Ecto neural progenitor cell (in vitro differentiated cells): ENCODE measurements around the gene CREB3L1.

Source experiments
- DNase-seq: peaks from one replicate; pipeline ENCODE4 v3.0.0-alpha.2; 2018; ENCODE audit warnings: low spot score

The CREB3L1 gene

GRCh38 chr11:46345131-46345597 lies 67.7 kb downstream of the CREB3L1 start:
- no peak for DNase-seq

DNA sequence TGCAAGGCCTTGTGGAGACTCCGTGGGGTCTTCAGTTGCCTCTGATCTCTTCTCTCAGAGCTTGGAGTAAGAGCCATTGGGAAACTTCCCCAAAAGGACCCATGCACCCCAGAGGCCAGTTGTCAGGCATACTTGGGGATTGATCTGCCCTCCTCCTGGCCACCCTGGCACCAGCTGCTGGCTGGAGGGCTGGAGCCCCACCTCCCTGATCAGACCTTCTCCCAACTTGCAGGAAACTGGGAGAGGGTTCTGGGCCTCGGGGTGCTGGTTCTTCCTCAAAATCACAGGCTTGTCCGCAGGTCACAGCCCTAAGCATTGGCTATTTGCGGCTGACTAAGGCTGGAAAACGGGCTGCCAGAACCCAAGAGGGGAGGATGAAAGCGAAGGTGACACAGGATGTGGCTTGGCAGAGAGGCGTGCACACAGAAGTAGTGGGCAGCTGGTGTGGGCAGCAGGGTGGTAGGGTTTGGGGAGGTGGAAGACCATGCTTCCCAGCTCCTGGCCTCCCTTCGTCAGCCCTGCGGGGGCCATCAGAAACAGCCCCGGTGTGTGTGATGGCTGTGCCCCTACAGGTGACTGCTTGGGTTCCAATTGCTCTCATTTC lies 68.5 kb downstream of the CREB3L1 start:
- no peak for DNase-seq

- peak; percentile 93 for DNase-seq
Observed at GRCh38 chr11:46346886-46347636, 69.6 kb downstream of the CREB3L1 start, which contains the start of gene DGKZ. DGKZ (plus strand) TSS chr11:46347463; CDS start chr11:46347660, 197 bp downstream.

- no peak for DNase-seq
Observed at GRCh38 chr11:46347637-46348311, 70.3 kb downstream of the CREB3L1 start.

- DNase-seq = no peak
Observed at GRCh38 chr11:46348566-46349401, 71.3 kb downstream of the CREB3L1 start.

GRCh38 chr11:46350695-46351094 lies 73.2 kb downstream of the CREB3L1 start:
- DNase-seq = no peak

DNA sequence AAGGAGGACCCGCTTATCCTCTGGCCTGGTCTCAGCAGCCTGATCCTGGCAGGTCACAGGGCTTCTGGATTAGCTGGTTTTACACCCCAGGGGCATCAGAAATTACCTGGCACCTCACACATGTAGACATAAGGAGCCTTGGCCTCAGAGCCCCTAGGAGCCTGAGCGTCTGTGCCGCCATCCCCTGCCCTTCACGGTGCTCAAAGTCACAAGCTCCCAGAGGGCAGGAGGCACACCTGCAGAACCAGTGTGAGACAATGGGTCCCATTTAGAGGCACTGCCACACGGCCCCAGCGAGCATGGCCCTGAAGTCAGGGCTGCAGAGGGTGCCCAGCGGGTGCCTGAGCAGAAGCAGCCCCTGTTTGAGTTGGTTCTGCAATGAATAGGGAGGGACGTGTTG lies 73.7 kb downstream of the CREB3L1 start:
- DNase-seq = no peak

DNA sequence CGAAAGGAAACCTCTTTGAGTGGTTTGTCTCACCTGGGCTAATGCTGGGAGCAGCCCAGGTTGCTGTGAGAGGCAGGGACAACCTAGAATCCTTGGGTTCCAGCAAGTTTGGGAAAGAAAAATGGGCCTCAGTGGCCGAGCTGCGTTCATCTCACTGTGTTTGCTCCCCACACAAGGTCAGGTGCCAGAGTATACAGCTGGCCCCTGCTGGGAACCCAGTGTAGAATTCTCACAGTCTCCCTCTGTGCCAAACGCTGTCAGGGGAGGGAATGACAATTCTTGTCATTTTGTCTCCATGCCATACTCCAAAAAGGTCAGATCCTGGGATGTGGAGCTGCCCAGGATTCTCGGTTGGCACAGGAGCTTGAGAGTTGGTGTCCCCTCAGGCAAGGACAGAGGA lies 74.1 kb downstream of the CREB3L1 start:
- DNase-seq = no peak

DNA sequence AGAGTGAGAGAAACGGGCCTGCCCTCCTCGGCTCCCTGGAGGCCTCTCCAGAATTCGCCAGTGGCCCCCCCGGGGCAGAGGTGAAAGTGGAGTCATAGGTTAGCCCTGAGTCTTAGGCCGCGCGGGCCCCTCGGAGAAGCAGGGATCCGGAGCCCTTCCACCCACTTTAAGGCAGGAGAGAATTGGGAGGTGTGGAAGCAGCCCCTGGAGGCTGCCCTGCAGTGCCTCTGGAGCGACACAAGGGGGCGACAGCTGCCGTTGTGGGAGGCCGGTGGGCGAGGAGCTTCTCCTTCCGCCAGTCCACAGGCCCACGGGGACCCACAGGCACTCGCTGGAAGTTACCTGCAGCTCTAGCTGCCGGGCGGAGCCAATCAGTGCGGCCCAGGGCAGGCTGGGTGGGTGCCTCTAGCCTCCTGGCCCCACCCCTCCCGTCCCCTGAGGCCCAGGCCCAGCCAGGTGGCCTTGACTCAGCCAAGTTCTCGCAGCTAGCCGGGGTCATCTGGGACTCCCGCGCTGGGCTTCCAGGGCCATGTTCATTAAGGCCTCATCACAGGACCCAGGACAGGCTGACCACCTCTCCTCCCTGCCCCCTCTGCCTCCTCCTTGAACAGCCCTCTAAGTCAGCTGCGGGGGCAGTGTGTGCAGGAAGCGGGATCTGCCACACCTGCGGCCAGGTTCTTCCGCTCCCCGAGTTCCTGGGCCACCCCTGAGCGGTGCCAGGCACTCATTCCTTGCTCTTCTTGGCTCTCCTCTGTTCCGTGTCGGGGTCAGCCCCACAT lies 74.8 kb downstream of the CREB3L1 start:
- peak; percentile 86 for DNase-seq

DNA sequence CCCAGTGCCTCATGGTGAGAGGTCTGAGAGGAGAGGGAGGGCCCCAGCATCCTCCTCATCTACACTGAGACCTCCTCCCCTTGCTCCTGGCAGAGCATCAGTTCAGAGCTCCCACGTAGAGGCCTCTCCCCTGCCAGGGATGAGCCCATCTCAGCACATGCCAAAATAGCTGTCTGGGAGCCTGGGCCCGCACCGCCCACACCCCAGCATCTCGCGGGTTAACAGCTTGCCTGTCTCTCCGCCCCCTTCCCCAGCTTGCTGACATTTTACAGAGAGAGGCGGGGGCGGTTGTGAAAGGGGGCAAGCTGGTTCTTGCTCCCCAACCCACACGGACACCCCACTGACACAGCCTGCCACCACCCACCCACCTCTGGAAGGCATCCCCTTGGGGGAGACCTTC lies 76.2 kb downstream of the CREB3L1 start:
- DNase-seq = no peak

GRCh38 chr11:46356924-46357482 lies 79.5 kb downstream of the CREB3L1 start:
- DNase-seq = no peak

GRCh38 chr11:46357483-46357936 lies 80.0 kb downstream of the CREB3L1 start:
- DNase-seq = no peak

- DNase-seq = no peak
Observed at GRCh38 chr11:46359953-46360352, 82.5 kb downstream of the CREB3L1 start.

- no peak for DNase-seq
Observed at GRCh38 chr11:46360878-46361277, 83.4 kb downstream of the CREB3L1 start.

GRCh38 chr11:46361283-46362155 lies 84.1 kb downstream of the CREB3L1 start:
- DNase-seq = no peak

- no peak for DNase-seq
Observed at GRCh38 chr11:46362156-46363030, 84.9 kb downstream of the CREB3L1 start.

GRCh38 chr11:46363031-46363407 lies 85.6 kb downstream of the CREB3L1 start:
- no peak for DNase-seq

- DNase-seq = no peak
Observed at GRCh38 chr11:46363455-46364005, 86.1 kb downstream of the CREB3L1 start.

GRCh38 chr11:46364056-46364455 lies 86.6 kb downstream of the CREB3L1 start:
- DNase-seq = no peak
